Upper lobe of left lung (tissue), 6 donors: Measurements from ENCODE around the gene UBE2E3. TPM values are rescaled to one million over a fixed set of nuclear protein-coding genes. Genes with fewer than 3 reads are reported as not detected.

Source experiments
- ATAC-seq, 2 donors: fragments of 200-7000 bp; cut with Tn5 transposase; one replicate each; pipeline ENCODE4 v1.9.1; 2022; ENCODE audit warnings: mild to moderate bottlenecking in 2 of 2, moderate library complexity in 2 of 2; ENCODE audit not compliant: low FRiP score in 2 of 2
- DNase-seq, 2 donors: peaks; one replicate each; pipeline ENCODE4 v3.0.0-alpha.2; 2019 to 2020
- H3K27ac ChIP-seq, 4 donors: fragments of 200-600 bp; sonication (generic); one replicate each; pipeline ENCODE4 v1.5.1; 2016 to 2019
- H3K27me3 ChIP-seq, 4 donors: fragments of 200-600 bp; sonication (generic); one replicate each; pipeline ENCODE4 v1.5.1; 2017 to 2019
- H3K36me3 ChIP-seq, 4 donors: fragments of 200-600 bp; sonication (generic); one replicate each; pipeline ENCODE4 v1.5.1; 2016 to 2019
- H3K4me1 ChIP-seq, 4 donors: fragments of 200-600 bp; sonication (generic); one replicate each; pipeline ENCODE4 v1.5.1; 2018 to 2019
- H3K4me3 ChIP-seq, 4 donors: fragments of 200-600 bp; sonication (generic); one replicate each; pipeline ENCODE4 v1.5.1; 2017 to 2019; ENCODE audit warnings: mild to moderate bottlenecking in 2 of 4, moderate library complexity in 1 of 4
- H3K9me3 ChIP-seq, 4 donors: fragments of 200-600 bp; sonication (generic); one replicate each; pipeline ENCODE4 v1.5.1; 2018 to 2019
- CTCF ChIP-seq, 6 experiments: fragments of 450-650 bp in 4 of 6; fragments of 200-600 bp in 2 of 6; sonication (generic) in 2 of 6; IDR thresholded peaks; one replicate each; pipeline ENCODE4 v1.5.1; 2016 to 2019; ENCODE audit warnings: antibody characterized with exemption in 6 of 6
- EP300 ChIP-seq, 4 donors: sonication (generic); formaldehyde crosslinking; IDR thresholded peaks; one replicate each; pipeline ENCODE4 v1.5.1; 2017; ENCODE audit warnings: antibody characterized with exemption in 4 of 4, control low read depth in 2 of 4
- POLR2A ChIP-seq, 4 donors: fragments of 450-650 bp; IDR thresholded peaks; one replicate each; pipeline ENCODE4 v1.5.1; 2016 to 2017; ENCODE audit warnings: antibody characterized with exemption in 4 of 4, mild to moderate bottlenecking in 2 of 4
- POLR2AphosphoS5 ChIP-seq, 2 donors: sonication (generic); formaldehyde crosslinking; IDR thresholded peaks; one replicate each; pipeline ENCODE4 v1.5.1; 2017; ENCODE audit warnings: antibody characterized with exemption in 2 of 2
- whole genome bisulfite sequencing, 2 donors: methylation state at CpG; one replicate each; pipeline ENCODE4 v1.1.5; 2017 to 2018; 5-methylcytosine and 5-hydroxymethylcytosine counted together
- total RNA-seq, 6 donors: library from RNA; depleted of rRNA in 4 of 6; stranded (reverse); fragments of >200 nt in 4 of 6; gene quantifications; one replicate each; pipeline versions ENCODE4 v1.1.0 to v1.2.1, GENCODE V29; 2016 to 2021
- donor health status: DM: no; HTN: no; CAD: no; lungs with moderate emphysema.
- donor health status: DM: no; HTN: yes; CAD: no; lungs with severe emphysema.

UBE2E3 gene
- total RNA-seq, 6 donors from 2014 or later = 39.6 to 178 (median 45.4) TPM

GRCh38 chr2:181095486-181095885 lies 115.1 kb downstream of the UBE2E3 start:
- Histone ChIP-seq H3K27me3 (no peaks in the 10 kb centered on the region), H3K9me3 (peaks cover 0 to 16% (median 2%) of the 10 kb centered on the region in 4 donors), H3K4me3 (no peak overlapping the region), H3K4me1 (no peaks in the 10 kb centered on the region), H3K36me3 (no peaks in the 10 kb centered on the region), H3K27ac (no peak overlapping the region)
- 20 to 21% methylated on average over 2 of the region's 2 CpGs for WGBS, 2 donors
- DNase-seq = no peak
- ATAC-seq = no peak
- TF ChIP-seq POLR2A (IDR thresholded peaks at IDR 0.05) (no peak), CTCF (IDR thresholded peaks at IDR 0.05) (no peak), POLR2AphosphoS5 (IDR thresholded peaks at IDR 0.05) (no peak), EP300 (IDR thresholded peaks at IDR 0.05) (no peak)

- H3K4me3 ChIP-seq = no peak overlapping the region
- H3K9me3 ChIP-seq = no peaks in the 10 kb centered on the region
- H3K27me3 ChIP-seq = no peaks in the 10 kb centered on the region
- no peak overlapping the region for H3K27ac ChIP-seq
- ATAC-seq = no peak
- TF ChIP-seq EP300 (IDR thresholded peaks at IDR 0.05) = no peak
- no peak for TF ChIP-seq CTCF (IDR thresholded peaks at IDR 0.05)
- TF ChIP-seq POLR2A (IDR thresholded peaks at IDR 0.05) = no peak
- no peak for TF ChIP-seq POLR2AphosphoS5 (IDR thresholded peaks at IDR 0.05)
- no peak for DNase-seq
- no peaks in the 10 kb centered on the region for H3K4me1 ChIP-seq
- no peaks in the 10 kb centered on the region for H3K36me3 ChIP-seq
Observed at GRCh38 chr2:181103659-181104058, 123.3 kb downstream of the UBE2E3 start.

- Histone ChIP-seq H3K4me1 (no peaks in the 10 kb centered on the region), H3K4me3 (no peak overlapping the region), H3K27ac (no peak overlapping the region), H3K9me3 (no peaks in the 10 kb centered on the region), H3K27me3 (no peaks in the 10 kb centered on the region), H3K36me3 (no peaks in the 10 kb centered on the region)
- ATAC-seq (no peak), DNase-seq (no peak)
- TF ChIP-seq CTCF (IDR thresholded peaks at IDR 0.05) (peak in 5 of 6 experiments; percentile 24 to 56 (median 47)), POLR2AphosphoS5 (IDR thresholded peaks at IDR 0.05) (no peak), EP300 (IDR thresholded peaks at IDR 0.05) (no peak)
- 46 to 62% methylated on average over 7 of the region's 7 CpGs for WGBS, 2 donors
Observed at GRCh38 chr2:181104512-181105115, 124.2 kb downstream of the UBE2E3 start.

- no peak for TF ChIP-seq CTCF (IDR thresholded peaks at IDR 0.05)
- no peak for TF ChIP-seq POLR2A (IDR thresholded peaks at IDR 0.05)
- no peak for TF ChIP-seq EP300 (IDR thresholded peaks at IDR 0.05)
- TF ChIP-seq POLR2AphosphoS5 (IDR thresholded peaks at IDR 0.05) = no peak
- Histone ChIP-seq H3K36me3 (no peaks in the 10 kb centered on the region), H3K4me1 (no peaks in the 10 kb centered on the region), H3K4me3 (no peak overlapping the region), H3K27me3 (no peaks in the 10 kb centered on the region), H3K27ac (no peak overlapping the region), H3K9me3 (no peaks in the 10 kb centered on the region)
- no peak for ATAC-seq
- 58 to 70% methylated on average over 2 of the region's 2 CpGs for WGBS, 2 donors
- DNase-seq = no peak
Observed at GRCh38 chr2:181105562-181105961, 125.2 kb downstream of the UBE2E3 start.

- H3K36me3 ChIP-seq = no peaks in the 10 kb centered on the region
- 67 to 82% methylated on average over 2 of the region's 2 CpGs for WGBS, 2 donors
- DNase-seq = no peak
Observed at GRCh38 chr2:181106229-181106628, 125.8 kb downstream of the UBE2E3 start.

More at GRCh38 chr2:181106229-181106628, 125.8 kb downstream of the UBE2E3 start:
- Histone ChIP-seq H3K27ac (no peak overlapping the region), H3K9me3 (no peaks in the 10 kb centered on the region), H3K27me3 (no peaks in the 10 kb centered on the region), H3K4me1 (no peaks in the 10 kb centered on the region), H3K4me3 (no peak overlapping the region)
- TF ChIP-seq POLR2AphosphoS5 (IDR thresholded peaks at IDR 0.05) (no peak), CTCF (IDR thresholded peaks at IDR 0.05) (no peak), POLR2A (IDR thresholded peaks at IDR 0.05) (no peak), EP300 (IDR thresholded peaks at IDR 0.05) (no peak)
- ATAC-seq = no peak
